HG03521 (cell line): ENCODE data around the gene GPR135.

Experiments
- ATAC-seq: cut with Tn5 transposase; IDR thresholded peaks from one replicate; pipeline ENCODE4 v1.9.1; 2021; ENCODE audit warnings: mild to moderate bottlenecking, moderate library complexity; ENCODE audit not compliant: unreplicated experiment

GPR135 gene

GRCh38 chr14:59425322-59425935, 39.8 kb downstream of the GPR135 start:
- ATAC-seq, result no peak

GRCh38 chr14:59424341-59425071, 40.7 kb downstream of the GPR135 start:
- ATAC-seq, result no peak

GRCh38 chr14:59422069-59422881, 42.9 kb downstream of the GPR135 start:
- no peak for ATAC-seq

GRCh38 chr14:59419303-59419702, 45.9 kb downstream of the GPR135 start:
- ATAC-seq, result no peak

GRCh38 chr14:59417311-59417710, 47.9 kb downstream of the GPR135 start:
- ATAC-seq, result no peak

- no peak for ATAC-seq
Measured at GRCh38 chr14:59415836-59416602, 49.2 kb downstream of the GPR135 start.
